Measurements from ENCODE around the gene NOL8. TPM values are rescaled to one million over a fixed set of nuclear protein-coding genes. Genes with fewer than 3 reads are reported as not detected.

The NOL8 gene
- polyA plus RNA-seq, 1 donor (not counting 4 experiments of a cell fraction or from before 2014, with no cell fraction given) = 28.9 TPM

DNA sequence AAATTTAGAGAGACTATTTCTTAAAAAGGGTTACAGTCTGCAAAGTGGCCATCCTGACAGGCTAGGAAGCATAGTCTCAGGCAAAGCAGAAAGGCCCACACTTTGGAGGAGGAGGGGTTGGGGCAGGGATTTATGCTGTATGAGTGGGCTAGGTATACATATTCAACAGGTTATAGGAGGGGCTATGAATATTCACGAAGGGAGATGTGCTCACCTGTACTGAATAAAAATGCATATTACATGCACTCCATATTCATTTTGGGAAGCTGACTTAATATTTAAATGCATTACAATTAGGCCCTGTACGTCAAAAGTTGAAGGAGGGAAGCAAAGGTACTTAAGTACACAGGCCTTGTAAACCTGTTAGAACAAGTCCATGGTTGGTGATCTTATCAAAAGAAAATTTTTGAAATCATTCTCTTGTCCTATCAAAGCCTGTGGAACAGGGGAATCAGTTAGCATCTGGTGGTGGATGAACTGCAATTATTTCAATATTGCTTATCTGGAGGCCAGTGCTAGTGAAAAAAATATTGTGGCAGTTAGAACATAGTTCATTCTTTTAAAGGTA is 2.2 kb upstream of the NOL8 start:
- peak overlapping the region in 2 of 3 experiments; percentile 28 to 30 for H3K4me3 ChIP-seq (ENCODE audit: control insufficient read depth in 2 of 3, extremely low read depth in 1 of 3, insufficient read depth in 2 of 3, low read depth in 1 of 3, low read length in 3 of 3)
- no peaks in the 10 kb centered on the region for H3K9me3 ChIP-seq (ENCODE audit: control insufficient read depth, low read depth, low read length)
- peak overlapping the region; percentile 100 for H3K9ac ChIP-seq (ENCODE audit: control insufficient read depth, extremely low read depth, insufficient read depth, low read length)
- peak overlapping the region; percentile 84 for H3K4me2 ChIP-seq (ENCODE audit: control insufficient read depth, extremely low read depth, insufficient read depth, low read depth, low read length)
- TF ChIP-seq, protein P1, sequence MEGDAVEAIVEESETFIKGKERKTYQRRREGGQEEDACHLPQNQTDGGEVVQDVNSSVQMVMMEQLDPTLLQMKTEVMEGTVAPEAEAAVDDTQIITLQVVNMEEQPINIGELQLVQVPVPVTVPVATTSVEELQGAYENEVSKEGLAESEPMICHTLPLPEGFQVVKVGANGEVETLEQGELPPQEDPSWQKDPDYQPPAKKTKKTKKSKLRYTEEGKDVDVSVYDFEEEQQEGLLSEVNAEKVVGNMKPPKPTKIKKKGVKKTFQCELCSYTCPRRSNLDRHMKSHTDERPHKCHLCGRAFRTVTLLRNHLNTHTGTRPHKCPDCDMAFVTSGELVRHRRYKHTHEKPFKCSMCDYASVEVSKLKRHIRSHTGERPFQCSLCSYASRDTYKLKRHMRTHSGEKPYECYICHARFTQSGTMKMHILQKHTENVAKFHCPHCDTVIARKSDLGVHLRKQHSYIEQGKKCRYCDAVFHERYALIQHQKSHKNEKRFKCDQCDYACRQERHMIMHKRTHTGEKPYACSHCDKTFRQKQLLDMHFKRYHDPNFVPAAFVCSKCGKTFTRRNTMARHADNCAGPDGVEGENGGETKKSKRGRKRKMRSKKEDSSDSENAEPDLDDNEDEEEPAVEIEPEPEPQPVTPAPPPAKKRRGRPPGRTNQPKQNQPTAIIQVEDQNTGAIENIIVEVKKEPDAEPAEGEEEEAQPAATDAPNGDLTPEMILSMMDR (optimal IDR thresholded peaks at IDR 0.05 in 1 of 3, IDR thresholded peaks at IDR 0.05 in 1 of 3, conservative IDR thresholded peaks at IDR 0.05 in 1 of 3; ENCODE audit: extremely low read depth in 1 of 3, insufficient read depth in 2 of 3, low read length in 3 of 3) = no peak
- TF ChIP-seq EZH2 (IDR thresholded peaks at IDR 0.05; ENCODE audit: low read length) = no peak
- peaks cover 24% of the 10 kb centered on the region for H3K79me2 ChIP-seq (ENCODE audit: control insufficient read depth, insufficient read depth, low read length)
- peak overlapping the region; percentile 100 for H3K27ac ChIP-seq (ENCODE audit: control insufficient read depth, insufficient read depth, low read length)
- DNase-seq (ENCODE audit: low read depth, low spot score) (peak; percentile 38), FAIRE-seq (peak; percentile 78)
- H3K4me1 ChIP-seq (ENCODE audit: control insufficient read depth, extremely low read depth, insufficient read depth, low read length) = peaks cover 27% of the 10 kb centered on the region
- no peaks in the 10 kb centered on the region for H4K20me1 ChIP-seq (ENCODE audit: control insufficient read depth, extremely low read depth, insufficient read depth, low read length)
- H3K27me3 ChIP-seq (ENCODE audit: control insufficient read depth, extremely low read depth, insufficient read depth, low read length) = no peaks in the 10 kb centered on the region
- H3K36me3 ChIP-seq (ENCODE audit: control insufficient read depth in 2 of 2, extremely low read depth in 1 of 2, insufficient read depth in 2 of 2, low read length in 2 of 2) = peaks cover 3 to 9% of the 10 kb centered on the region in 2 experiments
- no peaks in the 10 kb centered on the region for H3K9me1 ChIP-seq (ENCODE audit: control insufficient read depth, extremely low read depth, insufficient read depth, low read length)
- peak overlapping the region; percentile 46 for H2AFZ ChIP-seq (ENCODE audit: control insufficient read depth, low read length)
- dilution Hi-C loops (cut with MboI; ENCODE audit: extremely low pct_ligation_motif_present, low sequenced_read_pairs) = no loop called here

DNA sequence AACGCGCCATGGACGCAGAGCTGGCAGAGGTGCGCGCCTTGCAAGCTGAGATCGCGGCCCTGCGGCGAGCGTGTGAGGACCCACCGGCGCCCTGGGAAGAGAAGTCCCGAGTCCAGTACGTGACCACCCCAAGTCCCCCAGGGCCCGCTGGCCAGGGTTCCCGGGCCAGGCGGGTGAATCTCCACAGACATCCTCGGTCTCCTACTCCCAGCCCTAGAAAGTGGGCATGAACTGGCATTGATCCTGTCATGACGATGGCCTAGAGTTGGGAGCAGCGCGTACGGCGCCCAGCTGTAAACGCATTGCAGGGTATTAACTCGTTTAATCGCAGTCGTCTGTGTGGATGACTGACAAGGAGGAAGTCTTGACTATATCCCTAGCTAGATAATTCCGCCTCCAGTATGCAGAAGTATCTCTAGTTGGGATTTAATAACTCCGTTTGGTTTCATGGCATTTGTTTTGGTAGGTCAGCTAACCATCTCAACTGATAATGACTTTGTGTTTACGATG is 896 bp upstream of the NOL8 start:
- peaks cover 27% of the 10 kb centered on the region for H3K4me1 ChIP-seq (ENCODE audit: control insufficient read depth, extremely low read depth, insufficient read depth, low read length)
- H2AFZ ChIP-seq (ENCODE audit: control insufficient read depth, low read length) = peak overlapping the region; percentile 99
- no peaks in the 10 kb centered on the region for H3K9me3 ChIP-seq (ENCODE audit: control insufficient read depth, low read depth, low read length)
- peak overlapping the region; percentile 100 for H3K27ac ChIP-seq (ENCODE audit: control insufficient read depth, insufficient read depth, low read length)
- H3K4me3 ChIP-seq (ENCODE audit: control insufficient read depth in 2 of 3, extremely low read depth in 1 of 3, insufficient read depth in 2 of 3, low read depth in 1 of 3, low read length in 3 of 3) = peak overlapping the region; percentile 75 to 98 (median 93)
- no peak for TF ChIP-seq EZH2 (IDR thresholded peaks at IDR 0.05; ENCODE audit: low read length)
- TF ChIP-seq, protein P1 (optimal IDR thresholded peaks at IDR 0.05 in 1 of 3, IDR thresholded peaks at IDR 0.05 in 1 of 3, conservative IDR thresholded peaks at IDR 0.05 in 1 of 3; ENCODE audit: extremely low read depth in 1 of 3, insufficient read depth in 2 of 3, low read length in 3 of 3) = no peak
- peak overlapping the region; percentile 100 for H3K9ac ChIP-seq (ENCODE audit: control insufficient read depth, extremely low read depth, insufficient read depth, low read length)
- H4K20me1 ChIP-seq (ENCODE audit: control insufficient read depth, extremely low read depth, insufficient read depth, low read length) = no peaks in the 10 kb centered on the region
- peak overlapping the region; percentile 84 for H3K4me2 ChIP-seq (ENCODE audit: control insufficient read depth, extremely low read depth, insufficient read depth, low read depth, low read length)
- no peak for DNase-seq (ENCODE audit: low read depth, low spot score)
- no peaks in the 10 kb centered on the region for H3K9me1 ChIP-seq (ENCODE audit: control insufficient read depth, extremely low read depth, insufficient read depth, low read length)
- H3K27me3 ChIP-seq (ENCODE audit: control insufficient read depth, extremely low read depth, insufficient read depth, low read length) = no peaks in the 10 kb centered on the region
- peaks cover 5 to 12% of the 10 kb centered on the region in 2 experiments for H3K36me3 ChIP-seq (ENCODE audit: control insufficient read depth in 2 of 2, extremely low read depth in 1 of 2, insufficient read depth in 2 of 2, low read length in 2 of 2)
- peaks cover 24% of the 10 kb centered on the region for H3K79me2 ChIP-seq (ENCODE audit: control insufficient read depth, insufficient read depth, low read length)
- no peak for FAIRE-seq
- dilution Hi-C loops (cut with MboI; ENCODE audit: extremely low pct_ligation_motif_present, low sequenced_read_pairs) = no loop called here
